Prostate gland (tissue), 2 donors: ENCODE data around the gene SLC22A4.

Source experiments
- CTCF ChIP-seq, 4 experiments: fragments of 200-600 bp in 2 of 4; fragments of 450-650 bp in 2 of 4; sonication (generic) in 2 of 4; IDR thresholded peaks; 1 replicate in 3 of 4; 2 replicates in 1 of 4; pipeline ENCODE4 v1.5.1; 2016 to 2019; ENCODE audit warnings: antibody characterized with exemption in 4 of 4, mild to moderate bottlenecking in 2 of 4, moderate library complexity in 2 of 4
- POLR2A ChIP-seq: fragments of 450-650 bp; IDR thresholded peaks from one replicate; pipeline ENCODE4 v1.6.1; 2016; ENCODE audit warnings: antibody characterized with exemption, mild to moderate bottlenecking

- no peak for TF ChIP-seq POLR2A
- no peak for TF ChIP-seq CTCF (IDR thresholded peaks at IDR 0.05)
Observed at GRCh38 chr5:132264546-132265335, 29.5 kb upstream of the SLC22A4 start.
